Upper lobe of right lung (tissue), 1 donor: ENCODE measurements around the gene LAMC3. TPM values are rescaled to one million over a fixed set of nuclear protein-coding genes. Genes with fewer than 3 reads are reported as not detected.

Source experiments
- ATAC-seq: fragments of 200-7000 bp; cut with Tn5 transposase; one replicate; pipeline ENCODE4 v1.9.1; 2020; ENCODE audit warnings: mild to moderate bottlenecking, moderate library complexity
- DNase-seq: peaks from one replicate; pipeline ENCODE4 v3.0.0-alpha.2; 2020
- H3K27ac ChIP-seq: fragments of 200-600 bp; one replicate; pipeline ENCODE4 v1.8.0; 2022
- H3K27me3 ChIP-seq: fragments of 200-600 bp; one replicate; pipeline ENCODE4 v1.8.0; 2022; ENCODE audit warnings: mild to moderate bottlenecking
- H3K36me3 ChIP-seq: fragments of 200-600 bp; one replicate; pipeline ENCODE4 v1.8.0; 2022
- H3K4me1 ChIP-seq: fragments of 200-600 bp; one replicate; pipeline ENCODE4 v1.8.0; 2022
- H3K4me3 ChIP-seq: fragments of 200-600 bp; one replicate; pipeline ENCODE4 v1.8.0; 2022; ENCODE audit warnings: mild to moderate bottlenecking
- H3K9me3 ChIP-seq: fragments of 200-600 bp; one replicate; pipeline ENCODE4 v1.8.0; 2022
- CTCF ChIP-seq: fragments of 200-600 bp; IDR thresholded peaks from one replicate; pipeline ENCODE4 v1.8.0; 2022; ENCODE audit warnings: antibody characterized with exemption
- intact Hi-C: fragments of 100-400 bp; cut with DNase I; formaldehyde crosslinking; loops from one replicate; pipeline ENCODE4 v1.11.0; 2022
- total RNA-seq: library from RNA; stranded (reverse); fragmentation: NEBNext Ultra II Directional; extraction: Animal tissue kit (Norgen Biotek cat#: 25700); gene quantifications from one replicate; pipeline ENCODE4 v1.2.1, GENCODE V29; 2021
- donor health status: DM: no; HTN: yes; CAD: no; lungs with severe emphysema.

LAMC3 gene
- total RNA-seq, 1 donor from 2014 or later: 28.5 TPM

- ATAC-seq: no peak
- Histone ChIP-seq H3K9me3 (no peaks in the 10 kb centered on the region), H3K4me1 (no peaks in the 10 kb centered on the region), H3K27ac (no peak overlapping the region), H3K27me3 (no peaks in the 10 kb centered on the region), H3K4me3 (no peak overlapping the region), H3K36me3 (no peaks in the 10 kb centered on the region)
- TF ChIP-seq CTCF: no peak
- no peak for DNase-seq
- intact Hi-C loops: no loop called here
Observed at GRCh38 chr9:131060900-131061630, 52.1 kb downstream of the LAMC3 start.

GRCh38 chr9:131062969-131063368, 54.0 kb downstream of the LAMC3 start:
- no peaks in the 10 kb centered on the region for H3K27me3 ChIP-seq
- no peaks in the 10 kb centered on the region for H3K9me3 ChIP-seq
- H3K27ac ChIP-seq: no peak overlapping the region
- no peaks in the 10 kb centered on the region for H3K4me1 ChIP-seq
- DNase-seq (no peak), ATAC-seq (no peak)
- no peak for TF ChIP-seq CTCF
- H3K36me3 ChIP-seq: no peaks in the 10 kb centered on the region
- intact Hi-C loops: no loop called here
- no peak overlapping the region for H3K4me3 ChIP-seq

GRCh38 chr9:131065599-131065998, 56.6 kb downstream of the LAMC3 start:
- H3K27me3 ChIP-seq: no peaks in the 10 kb centered on the region
- H3K36me3 ChIP-seq: no peaks in the 10 kb centered on the region
- intact Hi-C loops: no loop called here
- H3K4me3 ChIP-seq: no peak overlapping the region
- ATAC-seq (no peak), DNase-seq (no peak)
- H3K4me1 ChIP-seq: no peaks in the 10 kb centered on the region
- TF ChIP-seq CTCF: no peak
- H3K9me3 ChIP-seq: no peaks in the 10 kb centered on the region
- H3K27ac ChIP-seq: no peak overlapping the region

- intact Hi-C loops: no loop called here
- Histone ChIP-seq H3K4me1 (no peaks in the 10 kb centered on the region), H3K36me3 (no peaks in the 10 kb centered on the region), H3K27ac (no peak overlapping the region), H3K4me3 (no peak overlapping the region), H3K9me3 (no peaks in the 10 kb centered on the region), H3K27me3 (no peaks in the 10 kb centered on the region)
- ATAC-seq: no peak
- TF ChIP-seq CTCF: no peak
- DNase-seq: no peak
Observed at GRCh38 chr9:131067625-131068024, 58.7 kb downstream of the LAMC3 start.

GRCh38 chr9:131068076-131068816, 59.3 kb downstream of the LAMC3 start:
- no peaks in the 10 kb centered on the region for H3K36me3 ChIP-seq
- no peak for ATAC-seq
- no peak for TF ChIP-seq CTCF
- no peak overlapping the region for H3K4me3 ChIP-seq
- no peaks in the 10 kb centered on the region for H3K9me3 ChIP-seq
- no peaks in the 10 kb centered on the region for H3K27me3 ChIP-seq
- no peak overlapping the region for H3K27ac ChIP-seq
- intact Hi-C loops: no loop called here
- DNase-seq: no peak
- H3K4me1 ChIP-seq: no peaks in the 10 kb centered on the region
